CD8-positive, alpha-beta memory T cell (primary cell): ENCODE measurements around the gene FIGLA. TPM values are rescaled to one million over a fixed set of nuclear protein-coding genes. Genes with fewer than 3 reads are reported as not detected.

Experiments used
- CTCF ChIA-PET: fragments of 350-600 bp; sonication (Branson Sonifier 250); formaldehyde crosslinking; loops from one replicate; lab custom pipeline; 2021; ENCODE audit warnings: antibody characterized with exemption; lab: Charles Lee
- POLR2A ChIA-PET: fragments of 350-600 bp; sonication (Branson Sonifier 250); formaldehyde crosslinking; loops from one replicate; lab custom pipeline; 2021; ENCODE audit warnings: antibody characterized with exemption; lab: Charles Lee
- DNase-seq, 5 donors: peaks; one replicate each; pipeline versions ENCODE4 v3.0.0 to v3.0.0-alpha.2; 2020 to 2022; ENCODE audit warnings: mixed read lengths in 1 of 5
- H3K27ac ChIP-seq: one replicate; pipeline ENCODE4 v1.7.0; 2013; ENCODE audit warnings: low read depth, mild to moderate bottlenecking, low read length, moderate library complexity
- H3K27me3 ChIP-seq: 2 replicates; pipeline ENCODE4 v1.7.0; 2013; ENCODE audit warnings: low read length, mild to moderate bottlenecking; ENCODE audit not compliant: insufficient read depth, poor library complexity, severe bottlenecking
- H3K36me3 ChIP-seq: 2 replicates; pipeline ENCODE4 v1.7.0; 2013; ENCODE audit warnings: mild to moderate bottlenecking, low read length, moderate library complexity; ENCODE audit not compliant: insufficient read depth
- H3K4me1 ChIP-seq: 2 replicates; pipeline ENCODE4 v1.7.0; 2013; ENCODE audit warnings: mild to moderate bottlenecking, low read length, moderate library complexity; ENCODE audit not compliant: insufficient read depth
- H3K4me3 ChIP-seq: 2 replicates; pipeline ENCODE4 v1.7.0; 2013; ENCODE audit warnings: mild to moderate bottlenecking, low read length
- H3K9me3 ChIP-seq: 2 replicates; pipeline ENCODE4 v1.7.0; 2013; ENCODE audit warnings: mild to moderate bottlenecking, low read length
- H3K27ac Mint-ChIP-seq, 8 donors: one replicate each; pipeline ENCODE4 v1.8.0; 2020 to 2021; ENCODE audit warnings: mixed read lengths in 8 of 8, mild to moderate bottlenecking in 6 of 8, inconsistent platforms in 3 of 8, moderate library complexity in 3 of 8
- H3K27me3 Mint-ChIP-seq, 2 donors: one replicate each; pipeline ENCODE4 v1.8.0; 2020 to 2021; ENCODE audit warnings: mixed read lengths in 2 of 2, mild to moderate bottlenecking in 1 of 2, moderate library complexity in 1 of 2
- H3K36me3 Mint-ChIP-seq, 3 donors: one replicate each; pipeline ENCODE4 v1.8.0; 2020 to 2021; ENCODE audit warnings: mixed read lengths in 3 of 3, inconsistent platforms in 1 of 3, mild to moderate bottlenecking in 1 of 3
- H3K4me1 Mint-ChIP-seq, 3 donors: one replicate each; pipeline ENCODE4 v1.8.0; 2020 to 2021; ENCODE audit warnings: mixed read lengths in 3 of 3, inconsistent platforms in 1 of 3, mild to moderate bottlenecking in 1 of 3
- H3K4me3 Mint-ChIP-seq, 7 donors: one replicate each; pipeline ENCODE4 v1.8.0; 2020 to 2021; ENCODE audit warnings: mixed read lengths in 7 of 7, mild to moderate bottlenecking in 6 of 7, moderate library complexity in 4 of 7, inconsistent platforms in 2 of 7
- H3K9me3 Mint-ChIP-seq, 5 donors: one replicate each; pipeline ENCODE4 v1.8.0; 2020 to 2022; ENCODE audit warnings: mixed read lengths in 5 of 5, mild to moderate bottlenecking in 3 of 5, moderate library complexity in 2 of 5, inconsistent platforms in 1 of 5
- polyA plus RNA-seq: library from polyadenylated mRNA; unstranded; fragments of 300-500 nt; fragmentation: Illumina TruSeq; gene quantifications from one replicate; pipeline ENCODE4 v1.2.3, GENCODE V29; 2021
- total RNA-seq, 2 experiments: library from RNA; stranded (reverse); gene quantifications; one replicate each; pipeline ENCODE4 v1.2.3, GENCODE V29; 2021

Gene FIGLA
- total and polyA plus RNA-seq, 3 experiments from 2014 or later = not detected

- H3K36me3 Mint-ChIP-seq = no peaks in the 10 kb centered on the region
- Histone ChIP-seq H3K4me3 (peak overlapping the region; percentile 1), H3K36me3 (no peaks in the 10 kb centered on the region), H3K27ac (no peak overlapping the region), H3K27me3 (peaks cover 11% of the 10 kb centered on the region), H3K4me1 (peaks cover 10% of the 10 kb centered on the region), H3K9me3 (no peaks in the 10 kb centered on the region)
- no peaks in the 10 kb centered on the region for H3K9me3 Mint-ChIP-seq
- peak; percentile 24 to 64 (median 36) for DNase-seq
- ChIA-PET CTCF (interaction anchor here (0.7 to 1.2 kb wide), 3 partner anchors 8 to 158 kb away, joined by 3 to 4 read pairs (median 3); no protein-coding TSS in a partner anchor), POLR2A (no interaction called here)
- peak overlapping the region in 6 of 7 donors; percentile 78 to 88 (median 82) for H3K4me3 Mint-ChIP-seq
- H3K4me1 Mint-ChIP-seq = peaks cover 6 to 15% (median 11%) of the 10 kb centered on the region in 3 donors
- peak overlapping the region in 3 of 8 donors; percentile 15 to 54 (median 28) for H3K27ac Mint-ChIP-seq
- peaks cover 26 to 68% of the 10 kb centered on the region in 2 donors for H3K27me3 Mint-ChIP-seq
Observed at GRCh38 chr2:70789304-70790135, 923 bp downstream of the FIGLA start.

- H3K27me3 ChIP-seq = peaks cover 11% of the 10 kb centered on the region
- ChIA-PET POLR2A (interaction anchor here (0.5 kb wide), 1 partner anchor 11 kb away, joined by 3 read pairs; no protein-coding TSS in a partner anchor), CTCF (interaction anchor here (1.5 kb wide), 1 partner anchor 17 kb away, joined by 3 read pairs; the partner anchor contains the start of gene ADD2)
- Mint-ChIP-seq H3K27ac (no peak overlapping the region), H3K36me3 (no peaks in the 10 kb centered on the region), H3K4me3 (no peak overlapping the region), H3K27me3 (peaks cover 12 to 45% of the 10 kb centered on the region in 2 donors), H3K4me1 (peaks cover 6 to 11% (median 9%) of the 10 kb centered on the region in 3 donors), H3K9me3 (no peaks in the 10 kb centered on the region)
- no peak overlapping the region for H3K4me3 ChIP-seq
- H3K4me1 ChIP-seq = peaks cover 9% of the 10 kb centered on the region
- H3K27ac ChIP-seq = no peak overlapping the region
- H3K36me3 ChIP-seq = no peaks in the 10 kb centered on the region
- H3K9me3 ChIP-seq = no peaks in the 10 kb centered on the region
- peak in 1 of 5 donors; percentile 25 for DNase-seq
Observed at GRCh38 chr2:70785137-70785911, 5.1 kb downstream of the FIGLA start.

GRCh38 chr2:70784320-70784719, 6.1 kb downstream of the FIGLA start:
- no peak for DNase-seq
- Mint-ChIP-seq H3K27me3 (peaks cover 13 to 39% of the 10 kb centered on the region in 2 donors), H3K9me3 (no peaks in the 10 kb centered on the region)

GRCh38 chr2:70779911-70780545, 10.4 kb downstream of the FIGLA start:
- H3K36me3 ChIP-seq = no peaks in the 10 kb centered on the region
- no peaks in the 10 kb centered on the region for H3K27me3 ChIP-seq
- Mint-ChIP-seq H3K27me3 (peaks cover 13 to 35% of the 10 kb centered on the region in 2 donors), H3K4me3 (no peak overlapping the region), H3K36me3 (no peaks in the 10 kb centered on the region), H3K9me3 (no peaks in the 10 kb centered on the region), H3K27ac (no peak overlapping the region), H3K4me1 (no peaks in the 10 kb centered on the region)
- no peak overlapping the region for H3K27ac ChIP-seq
- POLR2A ChIA-PET = no interaction called here
- H3K4me3 ChIP-seq = no peak overlapping the region
- H3K4me1 ChIP-seq = no peaks in the 10 kb centered on the region
- H3K9me3 ChIP-seq = no peaks in the 10 kb centered on the region
- CTCF ChIA-PET = no interaction called here
- DNase-seq = no peak

More at GRCh38 chr2:70784320-70784719, 6.1 kb downstream of the FIGLA start:
- no peaks in the 10 kb centered on the region for H3K36me3 Mint-ChIP-seq
- peaks cover under 1% of the 10 kb centered on the region for H3K4me1 ChIP-seq
- no peaks in the 10 kb centered on the region for H3K9me3 ChIP-seq
- no peak overlapping the region for H3K4me3 ChIP-seq
- ChIA-PET CTCF (interaction anchor here (1.5 kb wide), 1 partner anchor 16 kb away, joined by 3 read pairs; the partner anchor contains the start of gene ADD2), POLR2A (no interaction called here)
- H3K27ac Mint-ChIP-seq = no peak overlapping the region
- H3K4me1 Mint-ChIP-seq = peaks cover under 1 to 6% (median 5%) of the 10 kb centered on the region in 3 donors
- no peak overlapping the region for H3K27ac ChIP-seq
- H3K27me3 ChIP-seq = peaks cover 2% of the 10 kb centered on the region
- no peaks in the 10 kb centered on the region for H3K36me3 ChIP-seq
- no peak overlapping the region for H3K4me3 Mint-ChIP-seq

- DNase-seq = no peak
- Histone ChIP-seq H3K27me3 (no peaks in the 10 kb centered on the region), H3K4me1 (no peaks in the 10 kb centered on the region), H3K9me3 (no peaks in the 10 kb centered on the region), H3K27ac (no peak overlapping the region), H3K36me3 (no peaks in the 10 kb centered on the region), H3K4me3 (no peak overlapping the region)
- H3K27ac Mint-ChIP-seq = no peak overlapping the region
- ChIA-PET CTCF (no interaction called here), POLR2A (no interaction called here)
- no peaks in the 10 kb centered on the region for H3K4me1 Mint-ChIP-seq
- H3K27me3 Mint-ChIP-seq = peaks cover 16 to 40% of the 10 kb centered on the region in 2 donors
- H3K36me3 Mint-ChIP-seq = no peaks in the 10 kb centered on the region
- no peaks in the 10 kb centered on the region for H3K9me3 Mint-ChIP-seq
- H3K4me3 Mint-ChIP-seq = no peak overlapping the region
Observed at GRCh38 chr2:70779491-70779890, 11.0 kb downstream of the FIGLA start.

DNA sequence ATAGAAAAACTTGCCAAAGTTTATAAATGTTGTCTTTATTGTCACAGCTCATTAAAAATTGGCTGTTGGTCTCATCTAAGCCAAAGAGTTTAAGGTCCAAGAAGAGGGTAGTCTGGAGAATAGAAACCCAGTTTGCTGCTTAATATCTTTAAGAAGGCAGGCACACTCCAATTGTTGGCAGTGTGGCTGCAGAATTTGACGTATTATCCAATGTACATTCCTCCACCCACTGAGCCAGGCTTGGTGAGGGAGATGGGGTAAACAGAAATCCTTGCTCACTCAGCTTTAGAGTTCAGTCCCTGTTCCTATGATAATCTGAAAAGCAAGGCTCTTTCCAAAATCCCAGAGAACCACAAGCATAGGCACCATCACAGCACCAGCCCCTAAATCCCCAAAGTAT, 11.8 kb downstream of the FIGLA start:
- Mint-ChIP-seq H3K27me3 (peaks cover 20 to 48% of the 10 kb centered on the region in 2 donors), H3K9me3 (peaks cover 0 to 2% (median 0%) of the 10 kb centered on the region in 5 donors), H3K4me3 (no peak overlapping the region), H3K27ac (no peak overlapping the region), H3K4me1 (no peaks in the 10 kb centered on the region), H3K36me3 (no peaks in the 10 kb centered on the region)
- no peak for DNase-seq
- no peak overlapping the region for H3K27ac ChIP-seq
- no peaks in the 10 kb centered on the region for H3K36me3 ChIP-seq
- POLR2A ChIA-PET = no interaction called here
- H3K4me1 ChIP-seq = no peaks in the 10 kb centered on the region
- no peaks in the 10 kb centered on the region for H3K9me3 ChIP-seq
- H3K27me3 ChIP-seq = no peaks in the 10 kb centered on the region
- no peak overlapping the region for H3K4me3 ChIP-seq
- CTCF ChIA-PET = interaction anchor here (0.9 kb wide), 1 partner anchor 8 kb away, joined by 4 read pairs; no protein-coding TSS in a partner anchor

DNA sequence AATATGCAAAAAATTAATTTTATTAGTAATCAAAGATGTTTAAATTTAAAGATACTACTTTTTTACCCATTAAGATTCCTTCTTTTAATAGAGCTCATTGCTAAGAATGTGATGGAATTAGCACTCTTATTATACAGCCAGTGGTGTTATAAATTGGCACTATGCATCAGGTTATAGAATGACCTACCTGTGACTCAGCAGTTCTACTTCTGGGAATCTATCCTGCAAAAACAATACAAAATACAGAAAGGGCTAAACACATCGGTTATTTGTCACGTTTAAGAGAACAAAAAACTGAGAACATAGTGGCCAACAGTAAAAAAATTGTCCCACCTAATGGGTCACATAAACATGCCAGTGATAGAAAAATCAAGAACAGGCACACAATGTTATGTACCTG, 13.0 kb downstream of the FIGLA start:
- Histone ChIP-seq H3K4me3 (no peak overlapping the region), H3K27ac (no peak overlapping the region), H3K27me3 (peaks cover 5% of the 10 kb centered on the region), H3K9me3 (no peaks in the 10 kb centered on the region), H3K4me1 (no peaks in the 10 kb centered on the region), H3K36me3 (no peaks in the 10 kb centered on the region)
- Mint-ChIP-seq H3K4me1 (no peaks in the 10 kb centered on the region), H3K27me3 (peaks cover 24 to 60% of the 10 kb centered on the region in 2 donors), H3K9me3 (peaks cover 0 to 2% (median 0%) of the 10 kb centered on the region in 5 donors), H3K27ac (no peak overlapping the region), H3K36me3 (no peaks in the 10 kb centered on the region), H3K4me3 (no peak overlapping the region)
- DNase-seq = no peak
- ChIA-PET CTCF (no interaction called here), POLR2A (no interaction called here)
